ENCODE data around the gene SNX15. TPM values are rescaled to one million over a fixed set of nuclear protein-coding genes. Genes with fewer than 3 reads are reported as not detected.

Gene SNX15
- total RNA-seq, 1 donor from 2014 or later, result 24.1 TPM

DNA sequence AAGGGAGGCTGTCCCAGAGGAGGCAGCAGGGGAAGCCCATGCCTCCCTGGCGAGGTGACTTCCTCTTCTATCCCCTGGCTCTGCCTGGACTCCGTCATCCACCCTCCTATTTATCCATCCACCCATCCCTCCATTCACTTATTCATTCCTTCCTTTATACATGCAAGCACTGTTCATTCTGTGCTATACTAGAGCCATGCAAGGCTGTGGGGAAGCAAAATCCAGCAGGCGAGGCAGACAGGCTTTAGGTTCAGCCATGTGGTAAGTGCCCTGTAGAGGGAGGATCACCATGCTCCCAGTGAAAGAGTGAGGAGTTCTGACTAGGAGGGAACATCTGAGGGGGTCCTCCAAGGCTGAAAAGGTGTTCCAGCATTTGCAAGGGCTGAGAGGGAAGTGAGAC is 32.3 kb downstream of the SNX15 start:
- H3K27me3 ChIP-seq, result no peaks in the 10 kb centered on the region
- no peak overlapping the region for H3K4me3 ChIP-seq
- H3K4me1 ChIP-seq, result no peaks in the 10 kb centered on the region
- H3K27ac ChIP-seq, result no peak overlapping the region
- intact Hi-C loops (cut with DNase I), result no loop called here
- no peak for DNase-seq (ENCODE audit: extremely low spot score in 2 of 2)
- TF ChIP-seq CTCF (IDR thresholded peaks at IDR 0.05) (no peak), POLR2A (IDR thresholded peaks at IDR 0.05) (no peak), POLR2AphosphoS5 (IDR thresholded peaks at IDR 0.05; ENCODE audit: insufficient read depth in 1 of 2, low read depth in 1 of 2) (no peak)
- H3K36me3 ChIP-seq, result no peaks in the 10 kb centered on the region
- no peaks in the 10 kb centered on the region for H3K9me3 ChIP-seq

- Histone ChIP-seq H3K27ac (no peak overlapping the region), H3K4me1 (no peaks in the 10 kb centered on the region), H3K9me3 (no peaks in the 10 kb centered on the region), H3K4me3 (no peak overlapping the region), H3K27me3 (no peaks in the 10 kb centered on the region), H3K36me3 (no peaks in the 10 kb centered on the region)
- TF ChIP-seq POLR2A (IDR thresholded peaks at IDR 0.05) (no peak), POLR2AphosphoS5 (IDR thresholded peaks at IDR 0.05; ENCODE audit: insufficient read depth in 1 of 2, low read depth in 1 of 2) (no peak), CTCF (IDR thresholded peaks at IDR 0.05) (no peak)
- no peak for DNase-seq (ENCODE audit: extremely low spot score in 2 of 2)
- intact Hi-C loops (cut with DNase I), result no loop called here
Measured at GRCh38 chr11:65059959-65060824, 33.0 kb downstream of the SNX15 start.

GRCh38 chr11:65060913-65061408 is 33.7 kb downstream of the SNX15 start:
- Histone ChIP-seq H3K4me1 (no peaks in the 10 kb centered on the region), H3K36me3 (no peaks in the 10 kb centered on the region), H3K4me3 (no peak overlapping the region), H3K27me3 (no peaks in the 10 kb centered on the region), H3K9me3 (no peaks in the 10 kb centered on the region), H3K27ac (no peak overlapping the region)
- TF ChIP-seq POLR2A (IDR thresholded peaks at IDR 0.05) (no peak), POLR2AphosphoS5 (IDR thresholded peaks at IDR 0.05; ENCODE audit: insufficient read depth in 1 of 2, low read depth in 1 of 2) (no peak), CTCF (IDR thresholded peaks at IDR 0.05) (no peak)
- intact Hi-C loops (cut with DNase I), result no loop called here
- no peak for DNase-seq (ENCODE audit: extremely low spot score in 2 of 2)

DNA sequence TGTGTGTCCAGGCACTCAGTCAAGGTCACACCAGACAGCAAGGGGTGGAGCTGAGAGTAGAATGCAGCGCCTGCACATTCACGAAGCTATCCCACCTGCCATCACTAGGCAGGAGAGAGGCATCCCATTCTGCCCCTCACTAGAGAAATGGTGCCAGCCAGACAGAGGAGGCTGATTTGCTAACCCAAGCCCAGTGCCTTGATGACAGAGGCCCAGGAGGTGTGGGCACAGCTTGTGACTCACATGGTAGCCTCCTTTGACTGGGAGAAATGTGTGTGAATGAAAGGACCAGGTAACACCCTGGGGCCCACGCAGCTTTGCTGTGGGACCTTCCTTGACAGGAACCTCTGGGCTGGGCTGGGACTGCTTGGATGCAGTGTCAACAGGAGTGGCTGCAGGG is 36.3 kb downstream of the SNX15 start:
- TF ChIP-seq POLR2AphosphoS5 (IDR thresholded peaks at IDR 0.05; ENCODE audit: insufficient read depth in 1 of 2, low read depth in 1 of 2), result no peak
- no peak for TF ChIP-seq CTCF (IDR thresholded peaks at IDR 0.05)
- no peak for TF ChIP-seq POLR2A (IDR thresholded peaks at IDR 0.05)
- Histone ChIP-seq H3K4me3 (no peak overlapping the region), H3K27me3 (no peaks in the 10 kb centered on the region), H3K36me3 (no peaks in the 10 kb centered on the region), H3K27ac (no peak overlapping the region), H3K9me3 (no peaks in the 10 kb centered on the region), H3K4me1 (no peaks in the 10 kb centered on the region)
- no peak for DNase-seq (ENCODE audit: extremely low spot score in 2 of 2)
- intact Hi-C loops (cut with DNase I), result no loop called here

DNA sequence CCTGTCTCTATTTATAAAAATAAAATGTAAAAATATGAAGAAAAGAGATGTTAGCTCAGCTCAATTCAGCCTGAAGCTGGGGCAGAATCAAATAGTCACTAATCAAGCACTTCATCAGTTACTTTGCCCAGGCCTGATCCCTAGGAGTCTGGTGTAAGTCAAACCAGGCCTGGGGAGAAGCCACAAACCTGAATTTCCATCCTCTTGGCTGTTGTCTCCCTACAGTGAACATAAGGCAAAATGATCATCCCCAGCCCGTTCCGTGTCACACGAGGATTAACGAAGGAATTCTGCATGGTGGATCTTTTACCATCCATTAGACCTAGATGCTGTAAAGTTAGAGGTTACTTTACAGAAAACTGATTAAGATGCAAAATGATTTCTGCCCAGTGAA is 37.6 kb downstream of the SNX15 start:
- DNase-seq (ENCODE audit: extremely low spot score in 2 of 2), result no peak
- Histone ChIP-seq H3K36me3 (no peaks in the 10 kb centered on the region), H3K27ac (no peak overlapping the region), H3K9me3 (no peaks in the 10 kb centered on the region), H3K4me3 (no peak overlapping the region), H3K4me1 (no peaks in the 10 kb centered on the region), H3K27me3 (no peaks in the 10 kb centered on the region)
- intact Hi-C loops (cut with DNase I), result no loop called here
- TF ChIP-seq CTCF (IDR thresholded peaks at IDR 0.05) (no peak), POLR2A (IDR thresholded peaks at IDR 0.05) (no peak), POLR2AphosphoS5 (IDR thresholded peaks at IDR 0.05; ENCODE audit: insufficient read depth in 1 of 2, low read depth in 1 of 2) (no peak)
